Natural killer cell treated with Interleukin-12 subunit alpha and Interleukin-12 subunit beta and Interleukin-15 and Interleukin-18, amount 100 ng/mL, for 72 hours (primary cell): ENCODE measurements around the gene ADAR. TPM values are rescaled to one million over a fixed set of nuclear protein-coding genes. Genes with fewer than 3 reads are reported as not detected.

ENCODE experiments used
- ATAC-seq, 2 donors: fragments of 150-1000 bp; cut with Tn5 transposase in 1 of 2; sonication (Bioruptor Pico), chemical (Tn5 transposase) in 1 of 2; 2 replicates each; pipeline ENCODE4 v1.10.0; 2021
- DNase-seq: peaks from one replicate; pipeline ENCODE4 v3.0.0; 2022; ENCODE audit warnings: low spot score
- H3K27ac Mint-ChIP-seq, 2 donors: 1 replicate in 1 of 2; 2 replicates in 1 of 2; pipeline ENCODE4 v1.8.0; 2022; ENCODE audit warnings: mixed read lengths in 2 of 2, mild to moderate bottlenecking in 1 of 2, moderate library complexity in 1 of 2
- H3K27me3 Mint-ChIP-seq, 2 donors: 1 replicate in 1 of 2; 2 replicates in 1 of 2; pipeline ENCODE4 v1.8.0; 2022; ENCODE audit warnings: mixed read lengths in 2 of 2
- H3K36me3 Mint-ChIP-seq: one replicate; pipeline ENCODE4 v1.8.0; 2022; ENCODE audit warnings: mixed read lengths
- H3K4me1 Mint-ChIP-seq, 2 donors: 1 replicate in 1 of 2; 2 replicates in 1 of 2; pipeline ENCODE4 v1.8.0; 2022; ENCODE audit warnings: low read depth in 2 of 2, mixed read lengths in 2 of 2, mild to moderate bottlenecking in 1 of 2
- H3K4me3 Mint-ChIP-seq: one replicate; pipeline ENCODE4 v1.8.0; 2022; ENCODE audit warnings: mixed read lengths
- H3K9me3 Mint-ChIP-seq: 2 replicates; pipeline ENCODE4 v1.8.0; 2022; ENCODE audit warnings: mixed read lengths
- total RNA-seq, 2 donors: library from RNA; stranded (reverse); gene quantifications; one replicate each; pipeline ENCODE4 v1.2.3, GENCODE V29; 2022

ADAR gene
- total RNA-seq, 2 donors from 2014 or later = 232 to 257 TPM

GRCh38 chr1:154551474-154551873, 56.5 kb downstream of the ADAR start:
- ATAC-seq (no peak), DNase-seq (no peak)
- Mint-ChIP-seq H3K27ac (no peak overlapping the region), H3K4me1 (peaks cover 21 to 44% of the 10 kb centered on the region in 2 donors), H3K27me3 (no peaks in the 10 kb centered on the region), H3K4me3 (no peak overlapping the region), H3K36me3 (peaks cover 37% of the 10 kb centered on the region), H3K9me3 (no peaks in the 10 kb centered on the region)

GRCh38 chr1:154550657-154551056, 57.3 kb downstream of the ADAR start:
- H3K27ac Mint-ChIP-seq = no peak overlapping the region
- H3K9me3 Mint-ChIP-seq = no peaks in the 10 kb centered on the region
- DNase-seq = no peak
- peaks cover 14 to 38% of the 10 kb centered on the region in 2 donors for H3K4me1 Mint-ChIP-seq
- H3K4me3 Mint-ChIP-seq = no peak overlapping the region
- ATAC-seq = no peak
- H3K36me3 Mint-ChIP-seq = peaks cover 37% of the 10 kb centered on the region
- no peaks in the 10 kb centered on the region for H3K27me3 Mint-ChIP-seq

DNA sequence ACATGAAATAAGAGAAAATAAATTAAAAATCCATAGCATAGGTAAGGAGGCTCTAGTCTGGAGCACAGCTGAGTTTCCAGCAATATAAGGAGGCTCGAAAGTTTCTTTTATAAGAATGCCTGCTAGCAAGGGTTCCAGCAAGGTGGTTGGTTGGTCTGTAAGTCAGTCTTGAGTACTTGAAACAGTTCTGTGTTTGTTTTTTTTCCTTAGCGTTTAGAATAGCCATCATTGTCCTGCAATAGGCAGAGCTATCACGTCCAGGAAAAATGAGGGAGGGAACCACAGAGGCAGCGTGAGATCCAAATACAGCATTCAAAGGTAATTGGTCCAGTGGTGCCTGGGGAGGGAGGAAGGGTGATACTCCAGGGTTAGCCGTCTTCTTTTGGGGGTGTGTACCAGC, 57.9 kb downstream of the ADAR start:
- DNase-seq = no peak
- no peak for ATAC-seq
- Mint-ChIP-seq H3K27ac (no peak overlapping the region), H3K4me3 (no peak overlapping the region), H3K36me3 (peaks cover 35% of the 10 kb centered on the region), H3K9me3 (no peaks in the 10 kb centered on the region), H3K27me3 (no peaks in the 10 kb centered on the region), H3K4me1 (peaks cover 17 to 37% of the 10 kb centered on the region in 2 donors)

- H3K36me3 Mint-ChIP-seq = peaks cover 29% of the 10 kb centered on the region
- no peak overlapping the region for H3K4me3 Mint-ChIP-seq
- no peak overlapping the region for H3K27ac Mint-ChIP-seq
- ATAC-seq (no peak), DNase-seq (no peak)
- H3K27me3 Mint-ChIP-seq = no peaks in the 10 kb centered on the region
- H3K4me1 Mint-ChIP-seq = peaks cover 18 to 31% of the 10 kb centered on the region in 2 donors
- no peaks in the 10 kb centered on the region for H3K9me3 Mint-ChIP-seq
Observed at GRCh38 chr1:154549202-154549770, 58.7 kb downstream of the ADAR start.

GRCh38 chr1:154548028-154548427, 60.0 kb downstream of the ADAR start:
- no peak overlapping the region for H3K27ac Mint-ChIP-seq
- peaks cover 17% of the 10 kb centered on the region for H3K36me3 Mint-ChIP-seq
- H3K4me1 Mint-ChIP-seq = peaks cover 18 to 22% of the 10 kb centered on the region in 2 donors
- no peak overlapping the region for H3K4me3 Mint-ChIP-seq
- ATAC-seq = no peak
- no peak for DNase-seq
- no peaks in the 10 kb centered on the region for H3K27me3 Mint-ChIP-seq
- no peaks in the 10 kb centered on the region for H3K9me3 Mint-ChIP-seq

DNA sequence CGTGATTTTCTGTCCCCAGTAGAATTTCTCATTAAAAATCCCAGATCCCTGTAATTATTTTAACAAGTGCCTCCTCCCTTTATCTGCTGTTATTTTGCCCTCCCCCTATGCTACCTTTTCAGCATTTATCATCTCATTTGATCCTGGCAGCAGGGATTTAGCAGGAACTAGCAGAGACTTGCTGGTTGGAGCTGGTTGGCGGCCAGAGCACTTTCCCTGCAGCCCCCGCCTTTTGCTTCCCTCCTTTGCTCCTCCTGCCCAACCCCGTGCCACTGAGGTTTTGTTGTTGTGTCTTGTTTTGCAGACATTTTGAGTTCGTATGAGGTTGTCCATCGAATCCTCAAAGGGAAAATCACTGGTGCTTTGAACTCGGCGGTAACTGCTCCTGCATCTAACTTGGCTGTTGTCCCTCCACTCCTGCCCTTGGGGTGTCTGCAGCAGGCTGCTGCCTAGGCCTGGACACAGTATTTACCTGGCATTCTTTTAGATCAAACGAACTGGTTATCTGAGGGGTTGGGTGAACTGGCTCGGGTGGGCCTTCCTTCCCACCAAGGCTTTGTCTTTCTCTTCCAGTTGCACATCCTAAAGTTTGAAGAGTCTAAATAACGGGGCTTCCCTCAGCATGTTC, 60.8 kb downstream of the ADAR start:
- H3K36me3 Mint-ChIP-seq = peaks cover 15% of the 10 kb centered on the region
- H3K27ac Mint-ChIP-seq = no peak overlapping the region
- H3K27me3 Mint-ChIP-seq = peaks cover 0 to under 1% of the 10 kb centered on the region in 2 donors
- no peak for ATAC-seq
- no peak overlapping the region for H3K4me3 Mint-ChIP-seq
- H3K9me3 Mint-ChIP-seq = no peaks in the 10 kb centered on the region
- H3K4me1 Mint-ChIP-seq = peaks cover 18 to 21% of the 10 kb centered on the region in 2 donors
- no peak for DNase-seq

- H3K4me3 Mint-ChIP-seq = no peak overlapping the region
- H3K27me3 Mint-ChIP-seq = peaks cover 3 to 6% of the 10 kb centered on the region in 2 donors
- no peak overlapping the region for H3K27ac Mint-ChIP-seq
- DNase-seq (no peak), ATAC-seq (peak; percentile 65 to 82)
- H3K36me3 Mint-ChIP-seq = peaks cover 15% of the 10 kb centered on the region
- no peaks in the 10 kb centered on the region for H3K9me3 Mint-ChIP-seq
- H3K4me1 Mint-ChIP-seq = peaks cover 18 to 21% of the 10 kb centered on the region in 2 donors
Observed at GRCh38 chr1:154546264-154547063, 61.5 kb downstream of the ADAR start.

GRCh38 chr1:154541231-154541630, 66.8 kb downstream of the ADAR start:
- Mint-ChIP-seq H3K36me3 (no peaks in the 10 kb centered on the region), H3K4me1 (peaks cover 0 to 4% of the 10 kb centered on the region in 2 donors), H3K27ac (no peak overlapping the region), H3K27me3 (peaks cover 16 to 25% of the 10 kb centered on the region in 2 donors), H3K9me3 (no peaks in the 10 kb centered on the region), H3K4me3 (no peak overlapping the region)
- DNase-seq = no peak
- no peak for ATAC-seq

DNA sequence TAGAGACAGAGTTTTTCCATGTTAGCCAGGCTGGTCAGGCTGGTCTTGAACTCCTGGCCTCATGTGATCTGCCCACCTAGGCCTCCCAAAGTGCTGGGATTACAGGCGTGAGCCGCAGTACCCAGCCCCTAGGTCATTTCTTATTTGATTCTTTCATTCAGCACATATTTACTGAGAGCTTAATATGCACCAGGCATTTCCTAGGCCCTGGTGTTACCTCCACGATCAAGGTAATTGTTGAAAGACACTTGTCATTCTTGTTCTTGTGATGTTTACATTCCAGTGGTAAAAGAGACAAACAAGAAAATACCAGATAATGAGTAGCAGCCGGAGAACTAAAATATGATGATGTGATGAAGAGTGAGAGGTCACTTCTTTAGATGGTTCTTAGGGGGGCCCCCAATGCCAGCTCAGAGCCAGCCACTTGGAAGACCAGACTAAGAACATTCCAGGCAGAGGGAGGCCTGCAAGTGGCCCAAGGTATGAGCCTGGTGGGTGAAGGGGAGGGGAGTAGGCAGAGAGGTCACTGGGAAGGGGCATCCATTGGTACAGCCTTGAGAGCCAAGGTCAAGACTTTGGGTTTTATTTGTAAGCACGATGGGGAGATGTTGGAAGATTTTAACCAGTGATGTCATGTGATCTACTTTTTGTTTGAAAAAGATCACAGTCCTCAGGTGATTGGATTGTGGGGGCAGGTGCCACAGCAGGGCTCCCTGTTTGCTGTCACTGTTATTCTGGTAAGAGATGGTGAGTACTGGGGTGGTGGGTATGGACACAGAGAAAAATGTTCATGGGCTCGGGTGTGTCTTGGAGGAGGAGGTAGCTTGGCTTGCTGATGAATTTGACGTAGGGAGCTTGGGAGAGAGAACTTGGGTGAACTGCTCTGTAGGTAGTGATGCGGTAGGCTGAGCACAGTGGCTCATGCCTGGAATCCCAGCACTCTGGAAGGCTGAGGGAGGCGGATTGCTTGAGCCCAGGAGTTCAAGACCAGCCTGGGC, 68.2 kb downstream of the ADAR start:
- no peak overlapping the region for H3K27ac Mint-ChIP-seq
- no peaks in the 10 kb centered on the region for H3K36me3 Mint-ChIP-seq
- no peak for ATAC-seq
- H3K4me1 Mint-ChIP-seq = no peaks in the 10 kb centered on the region
- no peaks in the 10 kb centered on the region for H3K9me3 Mint-ChIP-seq
- no peak for DNase-seq
- H3K4me3 Mint-ChIP-seq = no peak overlapping the region
- H3K27me3 Mint-ChIP-seq = peaks cover 20 to 36% of the 10 kb centered on the region in 2 donors

DNA sequence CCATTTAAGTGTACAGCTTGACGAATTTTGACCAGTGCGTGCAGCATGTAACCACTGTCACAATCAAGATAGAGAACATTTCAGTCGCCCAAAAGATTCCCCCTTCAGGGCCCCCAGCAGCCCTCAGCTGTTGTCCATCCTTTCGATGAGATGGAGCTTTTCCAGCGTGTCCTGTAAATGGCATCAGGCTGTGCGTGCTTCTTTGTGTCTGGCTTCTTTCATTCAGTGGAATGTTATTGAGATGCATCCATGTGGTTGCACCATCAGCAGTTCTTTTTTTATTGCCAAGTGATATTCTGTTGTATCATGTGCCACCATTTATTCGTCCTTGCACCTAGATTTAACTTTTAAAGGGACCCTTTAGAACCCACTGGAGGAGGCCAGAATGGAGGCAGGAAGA, 71.4 kb downstream of the ADAR start:
- Mint-ChIP-seq H3K4me3 (no peak overlapping the region), H3K4me1 (no peaks in the 10 kb centered on the region), H3K27me3 (peaks cover 23 to 38% of the 10 kb centered on the region in 2 donors), H3K27ac (no peak overlapping the region), H3K9me3 (no peaks in the 10 kb centered on the region), H3K36me3 (no peaks in the 10 kb centered on the region)
- ATAC-seq = no peak
- DNase-seq = no peak

GRCh38 chr1:154533952-154534844, 73.8 kb downstream of the ADAR start:
- DNase-seq (no peak), ATAC-seq (no peak)
- Mint-ChIP-seq H3K4me1 (no peaks in the 10 kb centered on the region), H3K9me3 (no peaks in the 10 kb centered on the region), H3K27me3 (peaks cover 13 to 18% of the 10 kb centered on the region in 2 donors), H3K4me3 (no peak overlapping the region), H3K27ac (no peak overlapping the region), H3K36me3 (no peaks in the 10 kb centered on the region)
